Measurements from ENCODE around the gene KSR2. TPM values are rescaled to one million over a fixed set of nuclear protein-coding genes. Genes with fewer than 3 reads are reported as not detected.

The KSR2 gene
- total and polyA plus RNA-seq, 2 of the 13 experiments (the other 11 are each of a cell fraction or from before 2014, with no cell fraction given), result 0.02 TPM; not detected in 1

GRCh38 chr12:117561990-117562389 is 406.8 kb downstream of the KSR2 start:
- 0% methylated on average over 2 of the region's 2 CpGs for WGBS (ENCODE audit: low lambda C conversion rate)
- no peak overlapping the region for H3K4me2 ChIP-seq (ENCODE audit: low read depth, low read length)
- no peak for FAIRE-seq
- H2AFZ ChIP-seq (ENCODE audit: low read length), result no peak overlapping the region
- peaks cover 0 to 3% of the 10 kb centered on the region in 2 experiments; a peak in 1 of 5 replicates for H3K27me3 ChIP-seq (ENCODE audit: control insufficient read depth in 1 of 2, insufficient read depth in 2 of 2, low read length in 2 of 2)
- no peak overlapping the region for H3K27ac ChIP-seq (ENCODE audit: extremely low read length, insufficient read depth, low read length)
- H3K9me3 ChIP-seq (ENCODE audit: low read length), result no peaks in the 10 kb centered on the region
- H4K20me1 ChIP-seq (ENCODE audit: insufficient read depth, low read length), result no peaks in the 10 kb centered on the region
- no peak overlapping the region for H3K4me3 ChIP-seq (replicated peaks in 1 of 3; ENCODE audit: insufficient read depth in 1 of 3, low read depth in 2 of 3, low read length in 3 of 3)
- no peak for DNase-seq (ENCODE audit: low spot score)
- H3K4me1 ChIP-seq (ENCODE audit: insufficient read depth, low read length), result no peaks in the 10 kb centered on the region
- H3K79me2 ChIP-seq (ENCODE audit: insufficient read depth, low read length), result no peaks in the 10 kb centered on the region
- TF ChIP-seq ZNF556 (CRISPR knock-in tag; IDR thresholded peaks at IDR 0.05; ENCODE audit: borderline replicate concordance), result no peak
- POLR2A ChIA-PET, result no interaction called here
- no TSS peak for BruUV-seq (replicated peaks)
- ATAC-seq, result no peak
- H3K36me3 ChIP-seq (replicated peaks in 1 of 2; ENCODE audit: control insufficient read depth in 1 of 2, insufficient read depth in 2 of 2, low read length in 2 of 2), result no peaks in the 10 kb centered on the region
- intact Hi-C loops (cut with micrococcal nuclease; ENCODE audit: unreplicated experiment), result no loop called here
- in situ Hi-C loops (cut with HindIII; ENCODE audit: extremely low pct_ligation_motif_present, low pct_unique_long_range_greater_than_20kb), result no loop called here
- CTCF ChIA-PET (ENCODE audit: low intra/inter-chr PET ratio, low total read pairs), result no interaction called here
- H3K9ac ChIP-seq (ENCODE audit: insufficient read depth, low read depth, low read length), result no peak overlapping the region

GRCh38 chr12:117559978-117560377 is 408.8 kb downstream of the KSR2 start:
- H3K9ac ChIP-seq (ENCODE audit: insufficient read depth, low read depth, low read length), result no peak overlapping the region
- H3K27ac ChIP-seq (ENCODE audit: extremely low read length, insufficient read depth, low read length), result no peak overlapping the region
- ChIA-PET POLR2A (no interaction called here), CTCF (ENCODE audit: low intra/inter-chr PET ratio, low total read pairs) (no interaction called here)
- FAIRE-seq, result no peak
- H3K79me2 ChIP-seq (ENCODE audit: insufficient read depth, low read length), result no peaks in the 10 kb centered on the region
- BruUV-seq (replicated peaks), result no TSS peak
- H4K20me1 ChIP-seq (ENCODE audit: insufficient read depth, low read length), result no peaks in the 10 kb centered on the region
- no peak for ATAC-seq
- H3K36me3 ChIP-seq (replicated peaks in 1 of 2; ENCODE audit: control insufficient read depth in 1 of 2, insufficient read depth in 2 of 2, low read length in 2 of 2), result no peaks in the 10 kb centered on the region
- in situ Hi-C loops (cut with HindIII; ENCODE audit: extremely low pct_ligation_motif_present, low pct_unique_long_range_greater_than_20kb), result no loop called here
- no peak for TF ChIP-seq ATF1 (CRISPR knock-in tag; IDR thresholded peaks at IDR 0.05)
- TF ChIP-seq MLX (CRISPR knock-in tag; IDR thresholded peaks at IDR 0.05), result no peak
- no peak for TF ChIP-seq AHR (CRISPR knock-in tag; IDR thresholded peaks at IDR 0.05)
- TF ChIP-seq YEATS4 (CRISPR knock-in tag; IDR thresholded peaks at IDR 0.05; ENCODE audit: borderline replicate concordance), result no peak
- TF ChIP-seq ZNF331 (CRISPR knock-in tag; IDR thresholded peaks at IDR 0.05), result no peak
- TF ChIP-seq AKNA (CRISPR knock-in tag; IDR thresholded peaks at IDR 0.05; ENCODE audit: borderline replicate concordance), result no peak
- no peak for TF ChIP-seq DDIT3 (CRISPR knock-in tag; IDR thresholded peaks at IDR 0.05)
- TF ChIP-seq SRY (CRISPR knock-in tag; IDR thresholded peaks at IDR 0.05), result no peak
- no peak for TF ChIP-seq ZNF879 (CRISPR knock-in tag; IDR thresholded peaks at IDR 0.05)
- H3K27me3 ChIP-seq (ENCODE audit: control insufficient read depth in 1 of 2, insufficient read depth in 2 of 2, low read length in 2 of 2), result peaks cover 0 to 3% of the 10 kb centered on the region in 2 experiments; a peak in 1 of 5 replicates
- intact Hi-C loops (cut with micrococcal nuclease; ENCODE audit: unreplicated experiment), result no loop called here
- H3K4me1 ChIP-seq (ENCODE audit: insufficient read depth, low read length), result no peaks in the 10 kb centered on the region
- H3K9me3 ChIP-seq (ENCODE audit: low read length), result no peaks in the 10 kb centered on the region
- no peak overlapping the region for H3K4me2 ChIP-seq (ENCODE audit: low read depth, low read length)
- no peak for DNase-seq (ENCODE audit: low spot score)
- H2AFZ ChIP-seq (ENCODE audit: low read length), result no peak overlapping the region
- no peak overlapping the region for H3K4me3 ChIP-seq (replicated peaks in 1 of 3; ENCODE audit: insufficient read depth in 1 of 3, low read depth in 2 of 3, low read length in 3 of 3)

Measured in HepG2 (cell line).